Activated CD4-positive, alpha-beta T cell treated with anti-CD3 and anti-CD28 coated beads for 36 hours (primary cell): ENCODE data around the gene GIGYF1. TPM values are rescaled to one million over a fixed set of nuclear protein-coding genes. Genes with fewer than 3 reads are reported as not detected.
"Not testable (repeated sequence)": the region's sequence is repeated elsewhere in the genome, so short reads cannot be mapped to it uniquely, and the experiment has no call there.

ENCODE experiments used
- ATAC-seq: fragments of 200-7000 bp; cut with Tn5 transposase; one replicate; pipeline ENCODE4 v1.10.0; 2021; ENCODE audit warnings: mild to moderate bottlenecking, moderate library complexity
- CTCF ChIA-PET: fragments of 350-600 bp; sonication (Branson Sonifier 250); formaldehyde crosslinking; loops from one replicate; lab custom pipeline; 2021; ENCODE audit warnings: antibody characterized with exemption; lab: Charles Lee
- POLR2A ChIA-PET: fragments of 350-600 bp; sonication (Branson Sonifier 250); formaldehyde crosslinking; loops from one replicate; lab custom pipeline; 2021; ENCODE audit warnings: antibody characterized with exemption, inconsistent platforms; lab: Charles Lee
- DNase-seq: peaks from one replicate; pipeline ENCODE4 v3.0.0-alpha.2; 2020
- H3K27ac Mint-ChIP-seq: one replicate; pipeline ENCODE4 v1.8.0; 2021; ENCODE audit warnings: mixed read lengths
- H3K27me3 Mint-ChIP-seq: one replicate; pipeline ENCODE4 v1.8.0; 2021; ENCODE audit warnings: mixed read lengths
- H3K36me3 Mint-ChIP-seq: one replicate; pipeline ENCODE4 v1.8.0; 2021; ENCODE audit warnings: low read depth, mixed read lengths
- H3K4me1 Mint-ChIP-seq: one replicate; pipeline ENCODE4 v1.8.0; 2021; ENCODE audit warnings: mixed read lengths
- H3K4me3 Mint-ChIP-seq: one replicate; pipeline ENCODE4 v1.8.0; 2021; ENCODE audit warnings: mild to moderate bottlenecking, moderate library complexity, mixed read lengths
- H3K9me3 Mint-ChIP-seq: one replicate; pipeline ENCODE4 v1.8.0; 2021; ENCODE audit warnings: low read depth, mixed read lengths
- intact Hi-C, 2 experiments: fragments of 100-400 bp; cut with DNase I in 1 of 2; cut with micrococcal nuclease in 1 of 2; formaldehyde crosslinking; loops; one replicate each; pipeline versions ENCODE4 v1.14.2 to v1.15.1; 2022 to 2024; cut with DNase I, micrococcal nuclease
- total RNA-seq, 2 experiments: library from RNA; stranded (reverse); gene quantifications; one replicate each; pipeline ENCODE4 v1.2.3, GENCODE V29; 2021

The GIGYF1 gene
- total RNA-seq, 2 experiments from 2014 or later, result 40.3 to 40.9 TPM

GRCh38 chr7:100723732-100724275 is 29.8 kb upstream of the GIGYF1 start:
- peaks cover 33% of the 10 kb centered on the region for H3K27me3 Mint-ChIP-seq
- H3K4me1 Mint-ChIP-seq, result peaks cover 5% of the 10 kb centered on the region
- no peaks in the 10 kb centered on the region for H3K36me3 Mint-ChIP-seq
- intact Hi-C loops, result no loop called here
- ChIA-PET POLR2A (interaction anchor here (0.6 kb wide), 1 partner anchor 9 kb away, joined by 5 read pairs; no protein-coding TSS in a partner anchor), CTCF (interaction anchor here (1.0 to 2.9 kb wide), 4 partner anchors 18 to 160 kb away, joined by 3 to 20 read pairs (median 5); partner anchors contain the start of genes POP7 and SLC12A9)
- ATAC-seq (no peak), DNase-seq (no peak)
- no peak overlapping the region for H3K27ac Mint-ChIP-seq
- H3K9me3 Mint-ChIP-seq, result peaks cover 2% of the 10 kb centered on the region
- no peak overlapping the region for H3K4me3 Mint-ChIP-seq

DNA sequence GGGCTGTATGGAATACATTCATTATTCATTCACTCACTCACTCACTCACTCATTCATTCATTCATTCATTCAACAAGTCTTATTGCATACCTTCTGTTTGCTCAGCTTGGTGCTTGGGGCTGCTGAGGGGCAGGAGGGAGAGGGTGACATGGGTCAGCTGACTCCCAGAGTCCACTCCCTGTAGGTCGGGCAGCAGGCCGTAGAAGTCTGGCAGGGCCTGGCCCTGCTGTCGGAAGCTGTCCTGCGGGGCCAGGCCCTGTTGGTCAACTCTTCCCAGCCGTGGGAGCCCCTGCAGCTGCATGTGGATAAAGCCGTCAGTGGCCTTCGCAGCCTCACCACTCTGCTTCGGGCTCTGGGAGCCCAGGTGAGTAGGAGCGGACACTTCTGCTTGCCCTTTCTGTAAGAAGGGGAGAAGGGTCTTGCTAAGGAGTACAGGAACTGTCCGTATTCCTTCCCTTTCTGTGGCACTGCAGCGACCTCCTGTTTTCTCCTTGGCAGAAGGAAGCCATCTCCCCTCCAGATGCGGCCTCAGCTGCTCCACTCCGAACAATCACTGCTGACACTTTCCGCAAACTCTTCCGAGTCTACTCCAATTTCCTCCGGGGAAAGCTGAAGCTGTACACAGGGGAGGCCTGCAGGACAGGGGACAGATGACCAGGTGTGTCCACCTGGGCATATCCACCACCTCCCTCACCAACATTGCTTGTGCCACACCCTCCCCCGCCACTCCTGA is 28.6 kb upstream of the GIGYF1 start:
- ATAC-seq (no peak), DNase-seq (no peak)
- peaks cover 7% of the 10 kb centered on the region for H3K9me3 Mint-ChIP-seq
- H3K4me1 Mint-ChIP-seq, result peaks cover 5% of the 10 kb centered on the region
- intact Hi-C loops, result no loop called here
- ChIA-PET CTCF (interaction anchor here (0.7 to 1.5 kb wide), 7 partner anchors 8 to 1550 kb away, joined by 3 to 5 read pairs (median 3); partner anchors contain the start of genes POP7 and SLC12A9), POLR2A (interaction anchor here (0.8 to 1.5 kb wide), 2 partner anchors 17 to 207 kb away, joined by 3 to 5 read pairs; partner anchors contain the start of gene POP7)
- H3K4me3 Mint-ChIP-seq, result no peak overlapping the region
- H3K36me3 Mint-ChIP-seq, result peaks cover 1% of the 10 kb centered on the region
- peaks cover 35% of the 10 kb centered on the region for H3K27me3 Mint-ChIP-seq
- H3K27ac Mint-ChIP-seq, result no peak overlapping the region

GRCh38 chr7:100721505-100721812 is 27.4 kb upstream of the GIGYF1 start:
- ChIA-PET CTCF (interaction anchor here (0.6 to 1.5 kb wide), 4 partner anchors 16 to 233 kb away, joined by 3 to 4 read pairs (median 4); partner anchors contain the start of gene POP7), POLR2A (interaction anchor here (1.5 kb wide), 1 partner anchor 16 kb away, joined by 5 read pairs; the partner anchor contains the start of gene POP7)
- Mint-ChIP-seq H3K27ac (no peak overlapping the region), H3K36me3 (peaks cover 1% of the 10 kb centered on the region), H3K4me3 (no peak overlapping the region), H3K9me3 (peaks cover 7% of the 10 kb centered on the region), H3K4me1 (peaks cover 5% of the 10 kb centered on the region), H3K27me3 (peaks cover 37% of the 10 kb centered on the region)
- ATAC-seq (no peak), DNase-seq (no peak)
- intact Hi-C loops, result no loop called here

DNA sequence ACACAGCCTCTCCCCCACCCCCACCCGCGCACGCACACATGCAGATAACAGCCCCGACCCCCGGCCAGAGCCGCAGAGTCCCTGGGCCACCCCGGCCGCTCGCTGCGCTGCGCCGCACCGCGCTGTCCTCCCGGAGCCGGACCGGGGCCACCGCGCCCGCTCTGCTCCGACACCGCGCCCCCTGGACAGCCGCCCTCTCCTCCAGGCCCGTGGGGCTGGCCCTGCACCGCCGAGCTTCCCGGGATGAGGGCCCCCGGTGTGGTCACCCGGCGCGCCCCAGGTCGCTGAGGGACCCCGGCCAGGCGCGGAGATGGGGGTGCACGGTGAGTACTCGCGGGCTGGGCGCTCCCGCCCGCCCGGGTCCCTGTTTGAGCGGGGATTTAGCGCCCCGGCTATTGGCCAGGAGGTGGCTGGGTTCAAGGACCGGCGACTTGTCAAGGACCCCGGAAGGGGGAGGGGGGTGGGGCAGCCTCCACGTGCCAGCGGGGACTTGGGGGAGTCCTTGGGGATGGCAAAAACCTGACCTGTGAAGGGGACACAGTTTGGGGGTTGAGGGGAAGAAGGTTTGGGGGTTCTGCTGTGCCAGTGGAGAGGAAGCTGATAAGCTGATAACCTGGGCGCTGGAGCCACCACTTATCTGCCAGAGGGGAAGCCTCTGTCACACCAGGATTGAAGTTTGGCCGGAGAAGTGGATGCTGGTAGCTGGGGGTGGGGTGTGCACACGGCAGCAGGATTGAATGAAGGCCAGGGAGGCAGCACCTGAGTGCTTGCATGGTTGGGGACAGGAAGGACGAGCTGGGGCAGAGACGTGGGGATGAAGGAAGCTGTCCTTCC is 26.8 kb upstream of the GIGYF1 start:
- H3K36me3 Mint-ChIP-seq, result peaks cover 1% of the 10 kb centered on the region
- H3K9me3 Mint-ChIP-seq, result peaks cover 7% of the 10 kb centered on the region
- H3K4me1 Mint-ChIP-seq, result peaks cover 5% of the 10 kb centered on the region
- ChIA-PET CTCF (interaction anchor here (0.6 to 1.5 kb wide), 4 partner anchors 15 to 232 kb away, joined by 3 to 4 read pairs (median 4); partner anchors contain the start of gene POP7), POLR2A (interaction anchor here (1.5 kb wide), 1 partner anchor 15 kb away, joined by 5 read pairs; the partner anchor contains the start of gene POP7)
- H3K4me3 Mint-ChIP-seq, result no peak overlapping the region
- ATAC-seq (no peak), DNase-seq (no peak)
- peaks cover 37% of the 10 kb centered on the region for H3K27me3 Mint-ChIP-seq
- no peak overlapping the region for H3K27ac Mint-ChIP-seq
- intact Hi-C loops, result no loop called here

DNA sequence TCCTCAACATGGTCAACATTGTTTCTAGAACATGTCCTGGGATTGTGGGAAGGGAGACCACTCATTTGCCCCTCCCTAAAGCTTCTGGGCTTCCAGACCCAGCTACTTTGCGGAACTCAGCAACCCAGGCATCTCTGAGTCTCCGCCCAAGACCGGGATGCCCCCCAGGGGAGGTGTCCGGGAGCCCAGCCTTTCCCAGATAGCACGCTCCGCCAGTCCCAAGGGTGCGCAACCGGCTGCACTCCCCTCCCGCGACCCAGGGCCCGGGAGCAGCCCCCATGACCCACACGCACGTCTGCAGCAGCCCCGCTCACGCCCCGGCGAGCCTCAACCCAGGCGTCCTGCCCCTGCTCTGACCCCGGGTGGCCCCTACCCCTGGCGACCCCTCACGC is 26.2 kb upstream of the GIGYF1 start, which contains the start of gene EPO:
EPO (plus strand) TSS at position 190 of the 392 bp plus-strand sequence. CDS start 513 bp downstream, outside the sequence.
- intact Hi-C loops, result no loop called here
- Mint-ChIP-seq H3K27ac (no peak within 1 kb of the TSS), H3K9me3 (peaks cover 7% of the 10 kb centered on the region), H3K4me1 (peaks cover 5% of the 10 kb centered on the region), H3K27me3 (peaks cover 37% of the 10 kb centered on the region), H3K4me3 (no peak within 1 kb of the TSS), H3K36me3 (peaks cover 1% of the 10 kb centered on the region)
- CTCF ChIA-PET, result no interaction called here
- POLR2A ChIA-PET, result no interaction called here
- DNase-seq, result no peak
- ATAC-seq, result no peak

DNA sequence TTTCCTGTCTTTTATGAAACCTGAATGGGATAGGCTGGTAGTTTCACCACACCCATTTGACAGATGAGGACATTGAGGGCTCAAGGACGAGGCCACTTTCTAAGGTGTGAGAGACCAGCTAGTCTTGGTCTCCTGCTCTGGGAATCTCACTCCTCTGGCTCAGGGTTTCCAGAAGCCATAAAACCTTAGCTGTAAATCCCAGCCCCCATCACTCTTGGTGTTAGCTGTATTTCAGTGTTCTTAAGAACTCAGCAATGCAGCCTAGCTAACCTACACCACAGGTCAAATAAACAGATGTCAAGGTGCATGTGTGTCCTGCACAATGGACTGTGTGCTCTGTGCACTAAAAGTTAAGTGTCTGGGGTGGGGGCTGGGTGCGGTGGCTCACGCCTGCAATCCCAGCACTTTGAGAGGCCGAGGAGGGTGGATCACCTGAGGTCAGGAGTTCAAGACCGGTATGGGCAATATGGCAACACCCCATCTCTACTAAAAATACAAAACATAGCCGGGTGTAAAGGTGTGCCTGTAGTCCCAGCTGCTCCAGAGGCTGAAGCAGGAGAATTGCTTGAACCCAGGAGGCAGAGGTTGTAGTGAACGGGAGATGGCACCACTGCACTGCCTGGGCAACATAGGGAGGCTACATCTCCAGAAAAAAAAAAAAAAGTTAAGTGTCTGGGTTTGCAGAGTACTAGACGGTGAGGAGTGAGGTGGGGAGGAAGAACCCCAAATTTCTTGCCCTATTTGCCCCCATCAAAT is 25.7 kb upstream of the GIGYF1 start:
- CTCF ChIA-PET, result interaction anchor here (0.7 kb wide), 1 partner anchor 160 kb away, joined by 4 read pairs; no protein-coding TSS in a partner anchor

GRCh38 chr7:100717073-100717472 is 23.0 kb upstream of the GIGYF1 start:
- POLR2A ChIA-PET, H3K36me3 Mint-ChIP-seq, DNase-seq, H3K4me3 Mint-ChIP-seq, H3K27ac Mint-ChIP-seq, H3K4me1 Mint-ChIP-seq, H3K9me3 Mint-ChIP-seq, ATAC-seq, intact Hi-C loops: not testable (repeated sequence)
- CTCF ChIA-PET, result interaction anchor here (0.6 to 2.4 kb wide), 4 partner anchors 8 to 118 kb away, joined by 3 to 7 read pairs (median 6); no protein-coding TSS in a partner anchor
- peaks cover 23% of the 10 kb centered on the region for H3K27me3 Mint-ChIP-seq

More for the DNA sequence above, 25.7 kb upstream of the GIGYF1 start:
- ATAC-seq, result no peak
- Mint-ChIP-seq H3K4me3 (no peak overlapping the region), H3K36me3 (peaks cover 1% of the 10 kb centered on the region), H3K27me3 (peaks cover 37% of the 10 kb centered on the region), H3K4me1 (peaks cover 2% of the 10 kb centered on the region), H3K9me3 (peaks cover 7% of the 10 kb centered on the region), H3K27ac (no peak overlapping the region)
- DNase-seq, result no peak
- intact Hi-C loops, result no loop called here
- POLR2A ChIA-PET, result no interaction called here

GRCh38 chr7:100714725-100715124 is 20.7 kb upstream of the GIGYF1 start:
- no peaks in the 10 kb centered on the region for H3K4me1 Mint-ChIP-seq
- intact Hi-C loops, result no loop called here

GRCh38 chr7:100711369-100711768 is 17.3 kb upstream of the GIGYF1 start:
- intact Hi-C loops, result no loop called here
- CTCF ChIA-PET, result no interaction called here

More at GRCh38 chr7:100714725-100715124, 20.7 kb upstream of the GIGYF1 start:
- ChIA-PET CTCF (interaction anchor here (0.6 to 1.4 kb wide), 4 partner anchors 8 to 142 kb away, joined by 3 to 4 read pairs (median 3); partner anchors contain the start of gene POP7), POLR2A (no interaction called here)
- no peak overlapping the region for H3K27ac Mint-ChIP-seq
- DNase-seq (no peak), ATAC-seq (no peak)
- H3K27me3 Mint-ChIP-seq, result peaks cover 10% of the 10 kb centered on the region
- peaks cover 1% of the 10 kb centered on the region for H3K36me3 Mint-ChIP-seq
- H3K4me3 Mint-ChIP-seq, result no peak overlapping the region
- peaks cover 7% of the 10 kb centered on the region for H3K9me3 Mint-ChIP-seq

GRCh38 chr7:100710452-100710851 is 16.4 kb upstream of the GIGYF1 start:
- H3K4me3 Mint-ChIP-seq, result no peak overlapping the region
- CTCF ChIA-PET, result no interaction called here

More at GRCh38 chr7:100711369-100711768, 17.3 kb upstream of the GIGYF1 start:
- no peak for DNase-seq
- Mint-ChIP-seq H3K4me3 (no peak overlapping the region), H3K36me3 (peaks cover 12% of the 10 kb centered on the region), H3K27ac (no peak overlapping the region), H3K9me3 (no peaks in the 10 kb centered on the region), H3K27me3 (no peaks in the 10 kb centered on the region), H3K4me1 (peaks cover 12% of the 10 kb centered on the region)
- POLR2A ChIA-PET, result no interaction called here
- ATAC-seq, result no peak

More at GRCh38 chr7:100710452-100710851, 16.4 kb upstream of the GIGYF1 start:
- Mint-ChIP-seq H3K36me3 (peaks cover 12% of the 10 kb centered on the region), H3K27ac (no peak overlapping the region), H3K4me1 (peaks cover 12% of the 10 kb centered on the region), H3K27me3 (no peaks in the 10 kb centered on the region), H3K9me3 (no peaks in the 10 kb centered on the region)
- no peak for ATAC-seq
- intact Hi-C loops, result no loop called here
- no peak for DNase-seq
- POLR2A ChIA-PET, result no interaction called here
